Glutamatergic neuron (in vitro differentiated cells): ENCODE data around the gene FLT1. TPM values are rescaled to one million over a fixed set of nuclear protein-coding genes. Genes with fewer than 3 reads are reported as not detected.

Experiments used
- DNase-seq: peaks from one replicate; pipeline ENCODE4 v3.0.0; 2022
- H3K27ac Mint-ChIP-seq: one replicate; pipeline ENCODE4 v1.8.0; 2020; ENCODE audit warnings: mild to moderate bottlenecking, mixed read lengths, inconsistent platforms; ENCODE audit not compliant: unreplicated experiment
- H3K27me3 Mint-ChIP-seq: one replicate; pipeline ENCODE4 v1.8.0; 2020; ENCODE audit warnings: mild to moderate bottlenecking, moderate library complexity, mixed read lengths, inconsistent platforms; ENCODE audit not compliant: unreplicated experiment
- H3K36me3 Mint-ChIP-seq: one replicate; pipeline ENCODE4 v1.8.0; 2020; ENCODE audit warnings: mild to moderate bottlenecking, mixed read lengths, inconsistent platforms; ENCODE audit not compliant: unreplicated experiment
- H3K4me1 Mint-ChIP-seq: one replicate; pipeline ENCODE4 v1.8.0; 2020; ENCODE audit warnings: mild to moderate bottlenecking, low read depth, mixed read lengths, inconsistent platforms; ENCODE audit not compliant: unreplicated experiment
- H3K4me3 Mint-ChIP-seq: one replicate; pipeline ENCODE4 v1.8.0; 2020; ENCODE audit warnings: mild to moderate bottlenecking, mixed read lengths, inconsistent platforms; ENCODE audit not compliant: unreplicated experiment
- H3K9me3 Mint-ChIP-seq: one replicate; pipeline ENCODE4 v1.8.0; 2020; ENCODE audit warnings: mild to moderate bottlenecking, moderate library complexity, mixed read lengths, inconsistent platforms; ENCODE audit not compliant: unreplicated experiment
- total RNA-seq: library from RNA; stranded (reverse); fragmentation: NEBNext Ultra II Directional; extraction: Animal tissue kit (Norgen Biotek cat#: 25700); gene quantifications from one replicate; pipeline ENCODE4 v1.2.1, GENCODE V29; 2021; ENCODE audit not compliant: unreplicated experiment
- TF ChIP-seq, protein P1 (sequence below): fragments of 200-600 bp; sonication (generic); IDR thresholded peaks from one replicate; pipeline ENCODE4 v1.5.0; 2021; ENCODE audit not compliant: partially characterized antibody, unreplicated experiment

The FLT1 gene
- total RNA-seq, 1 donor from 2014 or later, result 49.8 TPM

DNA sequence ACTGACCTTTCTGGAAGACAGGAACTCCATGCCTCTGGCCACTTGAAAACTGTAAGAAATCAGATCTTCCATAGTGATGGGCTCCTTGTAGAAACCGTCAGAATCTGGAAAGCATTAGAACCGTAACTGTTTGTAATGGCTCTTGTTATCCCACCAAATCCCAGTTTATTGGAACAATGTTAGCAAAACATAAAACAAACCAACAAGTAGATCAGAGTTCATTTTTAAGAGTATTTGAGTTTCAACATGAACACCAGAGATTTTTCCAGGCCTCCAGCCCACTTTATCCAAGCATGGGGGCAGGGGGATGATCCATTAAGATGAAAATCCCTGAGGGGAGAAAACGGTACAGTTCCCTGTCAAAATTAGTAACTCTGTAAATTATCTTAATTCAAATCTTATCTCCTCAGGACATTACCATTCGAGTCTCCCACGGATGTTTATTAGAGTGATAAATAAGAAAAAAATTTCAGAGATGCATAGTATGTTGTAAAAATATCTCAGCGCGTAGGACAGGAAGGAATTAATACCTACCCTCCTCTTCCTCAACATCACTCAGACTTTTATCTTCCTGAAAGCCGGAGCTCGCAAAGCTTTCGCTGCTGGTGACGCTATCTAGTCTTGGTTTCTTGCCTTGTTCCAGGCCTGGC, 172.5 kb downstream of the FLT1 start:
- no peak overlapping the region for H3K27ac Mint-ChIP-seq
- no peak overlapping the region for H3K4me3 Mint-ChIP-seq
- H3K36me3 Mint-ChIP-seq, result no peaks in the 10 kb centered on the region
- H3K27me3 Mint-ChIP-seq, result no peaks in the 10 kb centered on the region
- TF ChIP-seq, protein P1, sequence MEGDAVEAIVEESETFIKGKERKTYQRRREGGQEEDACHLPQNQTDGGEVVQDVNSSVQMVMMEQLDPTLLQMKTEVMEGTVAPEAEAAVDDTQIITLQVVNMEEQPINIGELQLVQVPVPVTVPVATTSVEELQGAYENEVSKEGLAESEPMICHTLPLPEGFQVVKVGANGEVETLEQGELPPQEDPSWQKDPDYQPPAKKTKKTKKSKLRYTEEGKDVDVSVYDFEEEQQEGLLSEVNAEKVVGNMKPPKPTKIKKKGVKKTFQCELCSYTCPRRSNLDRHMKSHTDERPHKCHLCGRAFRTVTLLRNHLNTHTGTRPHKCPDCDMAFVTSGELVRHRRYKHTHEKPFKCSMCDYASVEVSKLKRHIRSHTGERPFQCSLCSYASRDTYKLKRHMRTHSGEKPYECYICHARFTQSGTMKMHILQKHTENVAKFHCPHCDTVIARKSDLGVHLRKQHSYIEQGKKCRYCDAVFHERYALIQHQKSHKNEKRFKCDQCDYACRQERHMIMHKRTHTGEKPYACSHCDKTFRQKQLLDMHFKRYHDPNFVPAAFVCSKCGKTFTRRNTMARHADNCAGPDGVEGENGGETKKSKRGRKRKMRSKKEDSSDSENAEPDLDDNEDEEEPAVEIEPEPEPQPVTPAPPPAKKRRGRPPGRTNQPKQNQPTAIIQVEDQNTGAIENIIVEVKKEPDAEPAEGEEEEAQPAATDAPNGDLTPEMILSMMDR, result no peak
- no peak for DNase-seq
- peaks cover 13% of the 10 kb centered on the region for H3K4me1 Mint-ChIP-seq
- no peaks in the 10 kb centered on the region for H3K9me3 Mint-ChIP-seq

DNA sequence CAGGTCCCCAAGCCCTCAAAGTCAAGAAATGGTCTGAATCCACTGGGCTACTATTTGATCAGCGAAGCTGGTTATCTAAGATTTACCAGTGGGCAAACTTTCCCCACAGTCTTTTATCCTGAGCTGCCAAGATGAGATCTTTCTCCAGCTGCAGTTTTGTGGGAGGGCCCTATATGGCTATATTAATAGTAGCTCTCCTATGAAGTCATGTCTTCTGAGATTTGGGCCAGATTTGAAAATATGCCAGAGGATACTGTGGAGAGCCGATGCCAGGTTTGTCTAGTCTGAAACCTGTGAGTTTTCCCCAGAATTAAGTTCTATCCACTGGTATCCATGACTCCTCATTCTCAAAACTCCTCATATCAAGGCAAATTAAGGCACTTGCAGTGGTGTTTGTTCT, 173.2 kb downstream of the FLT1 start:
- Mint-ChIP-seq H3K36me3 (no peaks in the 10 kb centered on the region), H3K9me3 (no peaks in the 10 kb centered on the region)

DNA sequence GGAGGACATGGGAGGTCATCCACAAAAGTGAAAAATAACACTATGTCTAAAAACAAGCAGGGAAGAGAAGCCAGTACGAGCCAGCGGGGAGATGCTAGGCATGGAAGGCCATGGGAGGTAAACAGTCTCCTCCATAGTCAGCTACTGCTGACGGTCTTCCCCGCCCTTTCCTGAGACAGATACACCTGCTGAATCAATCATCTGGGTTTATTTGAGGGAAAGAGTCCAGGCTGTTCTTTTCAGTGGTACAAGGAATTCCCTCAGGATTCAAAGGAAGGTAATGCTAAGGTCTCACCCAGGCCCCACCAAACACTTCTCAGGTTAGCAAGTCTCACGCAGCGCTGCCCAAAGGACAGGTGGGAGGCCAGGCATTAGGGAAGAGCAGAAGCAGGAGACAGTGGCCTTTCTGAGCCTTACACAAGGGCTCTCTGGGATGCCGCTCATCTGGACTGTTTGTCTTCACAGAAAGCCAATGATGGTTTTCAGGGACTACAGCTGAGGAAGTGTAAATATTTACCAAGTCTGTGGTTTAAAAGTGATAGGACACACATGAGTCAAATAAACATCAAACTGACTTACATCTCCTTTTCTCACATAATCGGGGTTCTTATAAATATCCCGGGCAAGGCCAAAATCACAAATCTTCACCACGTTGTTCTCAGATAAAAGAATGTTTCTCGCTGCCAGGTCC, 173.9 kb downstream of the FLT1 start:
- Mint-ChIP-seq H3K4me3 (no peak overlapping the region), H3K27me3 (peaks cover 1% of the 10 kb centered on the region), H3K27ac (no peak overlapping the region), H3K36me3 (no peaks in the 10 kb centered on the region), H3K9me3 (no peaks in the 10 kb centered on the region), H3K4me1 (peaks cover 13% of the 10 kb centered on the region)
- TF ChIP-seq, protein P1, result no peak
- DNase-seq, result no peak

More for the DNA sequence above, 173.2 kb downstream of the FLT1 start:
- H3K27me3 Mint-ChIP-seq, result peaks cover 1% of the 10 kb centered on the region
- H3K27ac Mint-ChIP-seq, result no peak overlapping the region
- peaks cover 13% of the 10 kb centered on the region for H3K4me1 Mint-ChIP-seq
- TF ChIP-seq, protein P1, result no peak
- no peak overlapping the region for H3K4me3 Mint-ChIP-seq
- no peak for DNase-seq

DNA sequence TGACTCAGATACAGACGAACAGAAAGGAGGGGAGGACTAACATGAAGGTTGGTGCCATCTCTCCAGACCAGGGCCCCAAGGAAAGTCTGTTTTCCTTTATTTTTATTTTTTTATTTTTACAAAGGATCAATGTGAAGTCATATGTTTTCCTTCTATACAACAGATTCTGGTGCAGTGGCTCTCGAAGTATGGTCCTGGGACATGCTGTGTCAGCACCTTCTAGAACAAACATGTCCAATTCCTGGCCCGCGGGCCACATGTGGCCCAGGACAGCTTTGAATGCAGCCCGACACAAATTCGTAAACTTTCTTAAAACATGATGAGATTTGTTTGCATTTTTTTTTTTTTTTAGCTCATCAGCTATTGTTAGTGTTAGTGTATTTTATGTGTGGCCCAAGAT, 174.7 kb downstream of the FLT1 start:
- Mint-ChIP-seq H3K27ac (no peak overlapping the region), H3K9me3 (no peaks in the 10 kb centered on the region), H3K27me3 (peaks cover 1% of the 10 kb centered on the region), H3K36me3 (no peaks in the 10 kb centered on the region), H3K4me1 (peaks cover 11% of the 10 kb centered on the region), H3K4me3 (no peak overlapping the region)
- TF ChIP-seq, protein P1, result no peak
- DNase-seq, result no peak

DNA sequence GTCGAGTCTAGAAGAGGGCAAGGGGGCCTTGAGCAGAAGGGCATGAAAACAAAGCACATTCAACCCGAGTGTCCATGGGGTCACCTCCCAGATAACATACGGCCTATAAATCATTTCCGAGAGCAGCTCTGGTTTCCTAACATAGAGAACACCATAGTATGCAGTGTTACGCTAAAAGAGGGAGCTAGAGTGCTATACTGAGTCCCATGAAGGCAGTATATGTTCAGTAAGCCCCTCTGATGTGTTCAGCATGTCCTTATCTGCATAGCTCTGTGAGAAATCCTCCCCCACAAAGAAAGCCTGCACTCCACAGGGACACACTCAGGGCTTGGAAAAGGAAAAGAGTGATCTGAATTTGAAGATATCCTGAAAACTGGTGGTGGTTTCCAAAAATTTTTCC, 175.4 kb downstream of the FLT1 start:
- Mint-ChIP-seq H3K36me3 (no peaks in the 10 kb centered on the region), H3K4me3 (no peak overlapping the region), H3K27ac (no peak overlapping the region), H3K27me3 (peaks cover 1% of the 10 kb centered on the region), H3K4me1 (peaks cover 6% of the 10 kb centered on the region), H3K9me3 (no peaks in the 10 kb centered on the region)
- no peak for DNase-seq
- TF ChIP-seq, protein P1, result no peak
